WTC11 (cell line): Measurements from ENCODE around the gene MCOLN1. TPM values are rescaled to one million over a fixed set of nuclear protein-coding genes. Genes with fewer than 3 reads are reported as not detected.

Source experiments
- ATAC-seq: fragments of 200-7000 bp; cut with Tn5 transposase; 2 replicates; pipeline ENCODE4 v1.10.0; 2021; ENCODE audit warnings: mild to moderate bottlenecking, moderate library complexity
- CTCF ChIA-PET: fragments of 300-600 bp; sonication (Branson Sonifier 250); formaldehyde crosslinking; loops from one replicate; lab custom pipeline; 2021; ENCODE audit warnings: antibody characterized with exemption; lab: Charles Lee
- POLR2A ChIA-PET: fragments of 350-600 bp; sonication (Branson Sonifier 250); formaldehyde crosslinking; loops from one replicate; lab custom pipeline; 2021; ENCODE audit warnings: antibody characterized with exemption; lab: Charles Lee
- DNase-seq: peaks from one replicate; pipeline ENCODE4 v3.0.0; 2021; ENCODE audit warnings: low spot score
- H3K27ac Mint-ChIP-seq: 2 replicates; pipeline ENCODE4 v1.8.0; 2021; ENCODE audit warnings: mixed read lengths
- H3K27me3 Mint-ChIP-seq: 2 replicates; pipeline ENCODE4 v1.8.0; 2021; ENCODE audit warnings: low read depth, mild to moderate bottlenecking, moderate library complexity, mixed read lengths
- H3K36me3 Mint-ChIP-seq: 2 replicates; pipeline ENCODE4 v1.8.0; 2021; ENCODE audit warnings: mixed read lengths
- H3K4me1 Mint-ChIP-seq: 2 replicates; pipeline ENCODE4 v1.8.0; 2022; ENCODE audit warnings: mixed read lengths
- H3K4me3 Mint-ChIP-seq: 2 replicates; pipeline ENCODE4 v1.8.0; 2021; ENCODE audit warnings: mild to moderate bottlenecking, moderate library complexity, mixed read lengths
- H3K9me3 Mint-ChIP-seq: 2 replicates; pipeline ENCODE4 v1.8.0; 2021; ENCODE audit warnings: mixed read lengths
- CREM ChIP-seq: sonication (generic); formaldehyde crosslinking; IDR thresholded peaks from 2 replicates; pipeline ENCODE4 v1.8.1; 2022; ENCODE audit warnings: mild to moderate bottlenecking, missing genetic modification reagents, moderate library complexity
- ESRRA ChIP-seq: sonication (generic); formaldehyde crosslinking; IDR thresholded peaks from 2 replicates; pipeline ENCODE4 v1.8.1; 2022; ENCODE audit warnings: mild to moderate bottlenecking, missing genetic modification reagents, borderline replicate concordance
- FOXK1 ChIP-seq: sonication (generic); formaldehyde crosslinking; IDR thresholded peaks from 2 replicates; pipeline ENCODE4 v1.8.0; 2022; ENCODE audit warnings: mild to moderate bottlenecking, moderate library complexity, missing genetic modification reagents
- GABPB1 ChIP-seq: sonication (generic); formaldehyde crosslinking; IDR thresholded peaks from 2 replicates; pipeline ENCODE4 v1.8.1; 2023; ENCODE audit warnings: mild to moderate bottlenecking, missing genetic modification reagents
- HMGA2 ChIP-seq: fragments of 250-450 bp; sonication (Bioruptor Pico); IDR thresholded peaks from 2 replicates; pipeline ENCODE4 v1.4.0; 2021; ENCODE audit warnings: mild to moderate bottlenecking, moderate library complexity
- KAT7 ChIP-seq: sonication (generic); formaldehyde crosslinking; IDR thresholded peaks from 2 replicates; pipeline ENCODE4 v1.8.1; 2023; ENCODE audit warnings: missing genetic modification reagents, mild to moderate bottlenecking, borderline replicate concordance
- NFE2L1 ChIP-seq: sonication (generic); formaldehyde crosslinking; IDR thresholded peaks from 2 replicates; pipeline ENCODE4 v1.8.1; 2023; ENCODE audit warnings: missing genetic modification reagents
- PRRX2 ChIP-seq: fragments of 250-450 bp; sonication (Bioruptor Pico); IDR thresholded peaks from 2 replicates; pipeline ENCODE4 v1.8.0; 2021; ENCODE audit warnings: mild to moderate bottlenecking
- ZBTB21 ChIP-seq: sonication (generic); formaldehyde crosslinking; IDR thresholded peaks from 2 replicates; pipeline ENCODE4 v1.8.1; 2023; ENCODE audit warnings: mild to moderate bottlenecking, missing genetic modification reagents, borderline replicate concordance
- ZNF317 ChIP-seq: sonication (generic); formaldehyde crosslinking; IDR thresholded peaks from 2 replicates; pipeline ENCODE4 v1.8.1; 2023; ENCODE audit warnings: low read depth, mild to moderate bottlenecking, moderate library complexity, missing genetic modification reagents, borderline replicate concordance
- total RNA-seq: library from RNA; stranded (reverse); gene quantifications from 3 replicates; pipeline ENCODE4 v1.2.3, GENCODE V29; 2021
- TF ChIP-seq, protein P1 (sequence below): fragments of 250-450 bp; sonication (Bioruptor Pico); IDR thresholded peaks from 2 replicates; pipeline ENCODE4 v2.1.2; 2022; ENCODE audit warnings: mild to moderate bottlenecking, moderate library complexity
- TF ChIP-seq, protein P2 (sequence below): sonication (generic); formaldehyde crosslinking; IDR thresholded peaks from 2 replicates; pipeline ENCODE4 v1.8.1; 2023; ENCODE audit warnings: mild to moderate bottlenecking, missing genetic modification reagents, moderate library complexity
- TF ChIP-seq, protein P3 (sequence below): fragments of 250-450 bp; sonication (Bioruptor Pico); IDR thresholded peaks from 2 replicates; pipeline ENCODE4 v1.9.0; 2021; ENCODE audit warnings: mild to moderate bottlenecking
- TF ChIP-seq, protein P4 (sequence below): sonication (generic); formaldehyde crosslinking; conservative IDR thresholded peaks from 2 replicates; pipeline ENCODE4 v1.8.1; 2022; ENCODE audit warnings: mild to moderate bottlenecking, missing genetic modification reagents
- TF ChIP-seq, protein P5 (sequence below): sonication (generic); formaldehyde crosslinking; IDR thresholded peaks from 2 replicates; pipeline ENCODE4 v1.8.1; 2022; ENCODE audit warnings: low read depth, mild to moderate bottlenecking, moderate library complexity, missing genetic modification reagents, borderline replicate concordance
- TF ChIP-seq, protein P6 (sequence below): sonication (generic); formaldehyde crosslinking; IDR thresholded peaks from 2 replicates; pipeline ENCODE4 v1.8.0; 2023; ENCODE audit warnings: mild to moderate bottlenecking, missing genetic modification reagents
- TF ChIP-seq, protein P7 (sequence below): sonication (generic); formaldehyde crosslinking; IDR thresholded peaks from 2 replicates; pipeline ENCODE4 v1.8.0; 2022; ENCODE audit warnings: mild to moderate bottlenecking, missing genetic modification reagents
- TF ChIP-seq, protein P8 (sequence below): sonication (generic); formaldehyde crosslinking; IDR thresholded peaks from 2 replicates; pipeline ENCODE4 v1.8.1; 2023; ENCODE audit warnings: mild to moderate bottlenecking, missing genetic modification reagents, borderline replicate concordance
- TF ChIP-seq, protein P9 (sequence below): fragments of 200-600 bp; IDR thresholded peaks from 2 replicates; pipeline ENCODE4 v1.8.0; 2022; ENCODE audit warnings: antibody characterized with exemption

The MCOLN1 gene
- total RNA-seq, 1 experiment from 2014 or later = 19.7 TPM

DNA sequence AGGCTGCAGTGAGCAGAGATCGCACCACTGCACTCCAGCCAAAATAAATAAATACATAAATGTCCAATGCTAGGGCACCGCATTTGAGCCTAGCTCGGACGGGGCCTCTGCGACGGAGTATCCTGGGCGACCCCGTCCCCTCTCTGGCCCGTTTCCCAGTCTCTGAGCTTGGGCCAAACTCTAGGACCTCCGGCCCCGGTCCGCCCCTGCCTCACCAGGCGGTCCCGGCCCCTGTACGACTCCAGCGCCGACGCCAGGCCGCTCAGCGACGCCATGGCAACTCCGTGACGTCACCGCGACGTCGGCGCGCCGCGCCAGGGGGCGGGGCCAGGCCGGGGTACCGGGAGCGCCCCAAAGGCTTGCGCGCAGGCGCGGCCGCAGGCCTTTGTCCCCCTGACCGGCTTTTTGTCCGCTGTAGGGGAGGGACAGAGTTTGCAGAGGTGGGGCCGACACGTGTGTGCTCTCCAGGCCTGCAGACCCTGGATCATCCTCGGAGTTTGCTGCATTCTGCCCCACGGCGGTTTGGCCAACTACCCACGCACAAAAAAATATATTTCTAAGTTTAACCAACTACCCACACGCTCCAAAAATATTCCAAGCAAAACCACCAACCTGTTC is 33.6 kb upstream of the MCOLN1 start, which contains the start of gene PEX11G (continued):
- TF ChIP-seq, protein P1, sequence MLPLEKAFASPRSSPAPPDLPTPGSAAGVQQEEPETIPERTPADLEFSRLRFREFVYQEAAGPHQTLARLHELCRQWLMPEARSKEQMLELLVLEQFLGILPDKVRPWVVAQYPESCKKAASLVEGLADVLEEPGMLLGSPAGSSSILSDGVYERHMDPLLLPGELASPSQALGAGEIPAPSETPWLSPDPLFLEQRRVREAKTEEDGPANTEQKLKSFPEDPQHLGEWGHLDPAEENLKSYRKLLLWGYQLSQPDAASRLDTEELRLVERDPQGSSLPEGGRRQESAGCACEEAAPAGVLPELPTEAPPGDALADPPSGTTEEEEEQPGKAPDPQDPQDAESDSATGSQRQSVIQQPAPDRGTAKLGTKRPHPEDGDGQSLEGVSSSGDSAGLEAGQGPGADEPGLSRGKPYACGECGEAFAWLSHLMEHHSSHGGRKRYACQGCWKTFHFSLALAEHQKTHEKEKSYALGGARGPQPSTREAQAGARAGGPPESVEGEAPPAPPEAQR (CRISPR knock-in tag) = no peak
- TF ChIP-seq ZNF317 (CRISPR knock-in tag) = no peak
- TF ChIP-seq NFE2L1 (CRISPR knock-in tag) = no peak
- TF ChIP-seq, protein P2, sequence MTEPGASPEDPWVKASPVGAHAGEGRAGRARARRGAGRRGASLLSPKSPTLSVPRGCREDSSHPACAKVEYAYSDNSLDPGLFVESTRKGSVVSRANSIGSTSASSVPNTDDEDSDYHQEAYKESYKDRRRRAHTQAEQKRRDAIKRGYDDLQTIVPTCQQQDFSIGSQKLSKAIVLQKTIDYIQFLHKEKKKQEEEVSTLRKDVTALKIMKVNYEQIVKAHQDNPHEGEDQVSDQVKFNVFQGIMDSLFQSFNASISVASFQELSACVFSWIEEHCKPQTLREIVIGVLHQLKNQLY (CRISPR knock-in tag) = no peak
- no peak for TF ChIP-seq GABPB1 (CRISPR knock-in tag)
- no peak for TF ChIP-seq PRRX2
- TF ChIP-seq, protein P3, sequence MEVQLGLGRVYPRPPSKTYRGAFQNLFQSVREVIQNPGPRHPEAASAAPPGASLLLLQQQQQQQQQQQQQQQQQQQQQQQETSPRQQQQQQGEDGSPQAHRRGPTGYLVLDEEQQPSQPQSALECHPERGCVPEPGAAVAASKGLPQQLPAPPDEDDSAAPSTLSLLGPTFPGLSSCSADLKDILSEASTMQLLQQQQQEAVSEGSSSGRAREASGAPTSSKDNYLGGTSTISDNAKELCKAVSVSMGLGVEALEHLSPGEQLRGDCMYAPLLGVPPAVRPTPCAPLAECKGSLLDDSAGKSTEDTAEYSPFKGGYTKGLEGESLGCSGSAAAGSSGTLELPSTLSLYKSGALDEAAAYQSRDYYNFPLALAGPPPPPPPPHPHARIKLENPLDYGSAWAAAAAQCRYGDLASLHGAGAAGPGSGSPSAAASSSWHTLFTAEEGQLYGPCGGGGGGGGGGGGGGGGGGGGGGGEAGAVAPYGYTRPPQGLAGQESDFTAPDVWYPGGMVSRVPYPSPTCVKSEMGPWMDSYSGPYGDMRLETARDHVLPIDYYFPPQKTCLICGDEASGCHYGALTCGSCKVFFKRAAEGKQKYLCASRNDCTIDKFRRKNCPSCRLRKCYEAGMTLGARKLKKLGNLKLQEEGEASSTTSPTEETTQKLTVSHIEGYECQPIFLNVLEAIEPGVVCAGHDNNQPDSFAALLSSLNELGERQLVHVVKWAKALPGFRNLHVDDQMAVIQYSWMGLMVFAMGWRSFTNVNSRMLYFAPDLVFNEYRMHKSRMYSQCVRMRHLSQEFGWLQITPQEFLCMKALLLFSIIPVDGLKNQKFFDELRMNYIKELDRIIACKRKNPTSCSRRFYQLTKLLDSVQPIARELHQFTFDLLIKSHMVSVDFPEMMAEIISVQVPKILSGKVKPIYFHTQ (CRISPR knock-in tag) = no peak
- peak; percentile 94 for TF ChIP-seq CREM
- TF ChIP-seq, protein P4, sequence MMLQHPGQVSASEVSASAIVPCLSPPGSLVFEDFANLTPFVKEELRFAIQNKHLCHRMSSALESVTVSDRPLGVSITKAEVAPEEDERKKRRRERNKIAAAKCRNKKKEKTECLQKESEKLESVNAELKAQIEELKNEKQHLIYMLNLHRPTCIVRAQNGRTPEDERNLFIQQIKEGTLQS (CRISPR knock-in tag) = no peak
- TF ChIP-seq, protein P5, sequence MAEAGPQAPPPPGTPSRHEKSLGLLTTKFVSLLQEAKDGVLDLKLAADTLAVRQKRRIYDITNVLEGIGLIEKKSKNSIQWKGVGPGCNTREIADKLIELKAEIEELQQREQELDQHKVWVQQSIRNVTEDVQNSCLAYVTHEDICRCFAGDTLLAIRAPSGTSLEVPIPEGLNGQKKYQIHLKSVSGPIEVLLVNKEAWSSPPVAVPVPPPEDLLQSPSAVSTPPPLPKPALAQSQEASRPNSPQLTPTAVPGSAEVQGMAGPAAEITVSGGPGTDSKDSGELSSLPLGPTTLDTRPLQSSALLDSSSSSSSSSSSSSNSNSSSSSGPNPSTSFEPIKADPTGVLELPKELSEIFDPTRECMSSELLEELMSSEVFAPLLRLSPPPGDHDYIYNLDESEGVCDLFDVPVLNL = no peak
- TF ChIP-seq, protein P6, sequence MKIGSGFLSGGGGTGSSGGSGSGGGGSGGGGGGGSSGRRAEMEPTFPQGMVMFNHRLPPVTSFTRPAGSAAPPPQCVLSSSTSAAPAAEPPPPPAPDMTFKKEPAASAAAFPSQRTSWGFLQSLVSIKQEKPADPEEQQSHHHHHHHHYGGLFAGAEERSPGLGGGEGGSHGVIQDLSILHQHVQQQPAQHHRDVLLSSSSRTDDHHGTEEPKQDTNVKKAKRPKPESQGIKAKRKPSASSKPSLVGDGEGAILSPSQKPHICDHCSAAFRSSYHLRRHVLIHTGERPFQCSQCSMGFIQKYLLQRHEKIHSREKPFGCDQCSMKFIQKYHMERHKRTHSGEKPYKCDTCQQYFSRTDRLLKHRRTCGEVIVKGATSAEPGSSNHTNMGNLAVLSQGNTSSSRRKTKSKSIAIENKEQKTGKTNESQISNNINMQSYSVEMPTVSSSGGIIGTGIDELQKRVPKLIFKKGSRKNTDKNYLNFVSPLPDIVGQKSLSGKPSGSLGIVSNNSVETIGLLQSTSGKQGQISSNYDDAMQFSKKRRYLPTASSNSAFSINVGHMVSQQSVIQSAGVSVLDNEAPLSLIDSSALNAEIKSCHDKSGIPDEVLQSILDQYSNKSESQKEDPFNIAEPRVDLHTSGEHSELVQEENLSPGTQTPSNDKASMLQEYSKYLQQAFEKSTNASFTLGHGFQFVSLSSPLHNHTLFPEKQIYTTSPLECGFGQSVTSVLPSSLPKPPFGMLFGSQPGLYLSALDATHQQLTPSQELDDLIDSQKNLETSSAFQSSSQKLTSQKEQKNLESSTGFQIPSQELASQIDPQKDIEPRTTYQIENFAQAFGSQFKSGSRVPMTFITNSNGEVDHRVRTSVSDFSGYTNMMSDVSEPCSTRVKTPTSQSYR = no peak
- TF ChIP-seq ESRRA (CRISPR knock-in tag) = no peak
- TF ChIP-seq ZBTB21 (CRISPR knock-in tag) = peak; percentile 99
- TF ChIP-seq, protein P7, sequence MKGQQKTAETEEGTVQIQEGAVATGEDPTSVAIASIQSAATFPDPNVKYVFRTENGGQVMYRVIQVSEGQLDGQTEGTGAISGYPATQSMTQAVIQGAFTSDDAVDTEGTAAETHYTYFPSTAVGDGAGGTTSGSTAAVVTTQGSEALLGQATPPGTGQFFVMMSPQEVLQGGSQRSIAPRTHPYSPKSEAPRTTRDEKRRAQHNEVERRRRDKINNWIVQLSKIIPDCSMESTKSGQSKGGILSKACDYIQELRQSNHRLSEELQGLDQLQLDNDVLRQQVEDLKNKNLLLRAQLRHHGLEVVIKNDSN = peak; percentile 62; the same call in 1 of the 2 replicates
- TF ChIP-seq FOXK1 (CRISPR knock-in tag) = peak; percentile 58

DNA sequence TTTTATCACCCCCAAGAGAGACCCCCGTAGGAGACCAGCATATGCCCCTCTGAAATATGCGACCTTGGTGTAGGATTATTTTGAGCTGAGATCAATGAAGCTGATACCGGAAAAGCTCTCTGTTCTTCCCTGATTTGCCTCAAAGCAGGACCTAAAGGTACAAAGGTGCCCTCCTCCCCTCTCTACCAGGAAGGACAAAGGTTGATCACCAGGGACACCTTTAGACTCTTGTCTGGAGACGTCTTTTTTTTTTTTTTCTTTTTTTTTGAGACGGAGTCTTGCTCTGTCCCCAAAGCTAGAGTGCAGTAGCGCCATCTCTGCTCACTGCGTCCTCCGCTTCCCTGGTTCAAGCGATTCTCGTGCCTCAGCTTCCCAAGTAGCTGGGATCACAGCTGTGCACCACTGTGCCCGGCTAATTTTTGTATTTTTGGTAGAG is 32.8 kb upstream of the MCOLN1 start:
- H3K27me3 Mint-ChIP-seq = peaks cover 8% of the 10 kb centered on the region
- CTCF ChIA-PET = interaction anchor here (0.6 to 1.6 kb wide), 11 partner anchors 11 to 646 kb away, joined by 3 to 7 read pairs (median 4); partner anchors contain the start of genes CLEC4M and MCOLN1
- H3K9me3 Mint-ChIP-seq = no peaks in the 10 kb centered on the region
- POLR2A ChIA-PET = interaction anchor here (1.5 kb wide), 1 partner anchor 17 kb away, joined by 4 read pairs; no protein-coding TSS in a partner anchor
- ATAC-seq (peak; percentile 12), DNase-seq (no peak)
- H3K4me1 Mint-ChIP-seq = peaks cover 12% of the 10 kb centered on the region
- H3K4me3 Mint-ChIP-seq = peak overlapping the region; percentile 41
- H3K36me3 Mint-ChIP-seq = no peaks in the 10 kb centered on the region
- H3K27ac Mint-ChIP-seq = peak overlapping the region; percentile 92
- TF ChIP-seq HMGA2 (CRISPR knock-in tag) (no peak), KAT7 (CRISPR knock-in tag) (no peak)
- TF ChIP-seq, protein P8, sequence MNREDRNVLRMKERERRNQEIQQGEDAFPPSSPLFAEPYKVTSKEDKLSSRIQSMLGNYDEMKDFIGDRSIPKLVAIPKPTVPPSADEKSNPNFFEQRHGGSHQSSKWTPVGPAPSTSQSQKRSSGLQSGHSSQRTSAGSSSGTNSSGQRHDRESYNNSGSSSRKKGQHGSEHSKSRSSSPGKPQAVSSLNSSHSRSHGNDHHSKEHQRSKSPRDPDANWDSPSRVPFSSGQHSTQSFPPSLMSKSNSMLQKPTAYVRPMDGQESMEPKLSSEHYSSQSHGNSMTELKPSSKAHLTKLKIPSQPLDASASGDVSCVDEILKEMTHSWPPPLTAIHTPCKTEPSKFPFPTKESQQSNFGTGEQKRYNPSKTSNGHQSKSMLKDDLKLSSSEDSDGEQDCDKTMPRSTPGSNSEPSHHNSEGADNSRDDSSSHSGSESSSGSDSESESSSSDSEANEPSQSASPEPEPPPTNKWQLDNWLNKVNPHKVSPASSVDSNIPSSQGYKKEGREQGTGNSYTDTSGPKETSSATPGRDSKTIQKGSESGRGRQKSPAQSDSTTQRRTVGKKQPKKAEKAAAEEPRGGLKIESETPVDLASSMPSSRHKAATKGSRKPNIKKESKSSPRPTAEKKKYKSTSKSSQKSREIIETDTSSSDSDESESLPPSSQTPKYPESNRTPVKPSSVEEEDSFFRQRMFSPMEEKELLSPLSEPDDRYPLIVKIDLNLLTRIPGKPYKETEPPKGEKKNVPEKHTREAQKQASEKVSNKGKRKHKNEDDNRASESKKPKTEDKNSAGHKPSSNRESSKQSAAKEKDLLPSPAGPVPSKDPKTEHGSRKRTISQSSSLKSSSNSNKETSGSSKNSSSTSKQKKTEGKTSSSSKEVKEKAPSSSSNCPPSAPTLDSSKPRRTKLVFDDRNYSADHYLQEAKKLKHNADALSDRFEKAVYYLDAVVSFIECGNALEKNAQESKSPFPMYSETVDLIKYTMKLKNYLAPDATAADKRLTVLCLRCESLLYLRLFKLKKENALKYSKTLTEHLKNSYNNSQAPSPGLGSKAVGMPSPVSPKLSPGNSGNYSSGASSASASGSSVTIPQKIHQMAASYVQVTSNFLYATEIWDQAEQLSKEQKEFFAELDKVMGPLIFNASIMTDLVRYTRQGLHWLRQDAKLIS = no peak
- TF ChIP-seq, protein P9, sequence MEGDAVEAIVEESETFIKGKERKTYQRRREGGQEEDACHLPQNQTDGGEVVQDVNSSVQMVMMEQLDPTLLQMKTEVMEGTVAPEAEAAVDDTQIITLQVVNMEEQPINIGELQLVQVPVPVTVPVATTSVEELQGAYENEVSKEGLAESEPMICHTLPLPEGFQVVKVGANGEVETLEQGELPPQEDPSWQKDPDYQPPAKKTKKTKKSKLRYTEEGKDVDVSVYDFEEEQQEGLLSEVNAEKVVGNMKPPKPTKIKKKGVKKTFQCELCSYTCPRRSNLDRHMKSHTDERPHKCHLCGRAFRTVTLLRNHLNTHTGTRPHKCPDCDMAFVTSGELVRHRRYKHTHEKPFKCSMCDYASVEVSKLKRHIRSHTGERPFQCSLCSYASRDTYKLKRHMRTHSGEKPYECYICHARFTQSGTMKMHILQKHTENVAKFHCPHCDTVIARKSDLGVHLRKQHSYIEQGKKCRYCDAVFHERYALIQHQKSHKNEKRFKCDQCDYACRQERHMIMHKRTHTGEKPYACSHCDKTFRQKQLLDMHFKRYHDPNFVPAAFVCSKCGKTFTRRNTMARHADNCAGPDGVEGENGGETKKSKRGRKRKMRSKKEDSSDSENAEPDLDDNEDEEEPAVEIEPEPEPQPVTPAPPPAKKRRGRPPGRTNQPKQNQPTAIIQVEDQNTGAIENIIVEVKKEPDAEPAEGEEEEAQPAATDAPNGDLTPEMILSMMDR = no peak
